HEK293T (cell line): ENCODE measurements around the gene AGPS.

Source experiments
- CTCF ChIA-PET: fragments of 350-600 bp; formaldehyde crosslinking; extraction: SDS; loops from one replicate; lab custom pipeline; 2021; ENCODE audit warnings: antibody characterized with exemption, inconsistent platforms; lab: Yijun Ruan, JAX
- POLR2A ChIA-PET: fragments of 350-600 bp; formaldehyde crosslinking; extraction: SDS; loops from one replicate; lab custom pipeline; 2020; ENCODE audit warnings: antibody characterized with exemption, inconsistent platforms; lab: Yijun Ruan, JAX
- DNase-seq: peaks from one replicate; pipeline ENCODE4 v3.0.0; 2012; ENCODE audit warnings: mixed read lengths; ENCODE audit errors: extremely low spot score
- ARNT ChIP-seq: fragments of 450-650 bp; IDR thresholded peaks from 2 replicates; pipeline ENCODE4 v1.6.1; 2017; ENCODE audit warnings: mild to moderate bottlenecking
- BHLHE40 ChIP-seq: fragments of 450-650 bp; IDR thresholded peaks from 2 replicates; pipeline ENCODE4 v1.6.1; 2016; ENCODE audit warnings: mild to moderate bottlenecking, moderate library complexity, borderline replicate concordance
- CTBP1 ChIP-seq: fragments of 450-650 bp; IDR thresholded peaks from 2 replicates; pipeline ENCODE4 v1.6.1; 2016; ENCODE audit warnings: borderline replicate concordance
- ELF4 ChIP-seq: fragments of 450-650 bp; IDR thresholded peaks from 2 replicates; pipeline ENCODE4 v1.6.1; 2017; ENCODE audit warnings: antibody characterized with exemption
- FOXA1 ChIP-seq: fragments of 450-650 bp; IDR thresholded peaks from 2 replicates; pipeline ENCODE4 v1.6.1; 2016; ENCODE audit warnings: mild to moderate bottlenecking
- FOXK2 ChIP-seq: fragments of 450-650 bp; IDR thresholded peaks from 2 replicates; pipeline ENCODE4 v1.6.1; 2016; ENCODE audit warnings: mild to moderate bottlenecking
- FOXM1 ChIP-seq: fragments of 450-650 bp; IDR thresholded peaks from 2 replicates; pipeline ENCODE4 v1.6.1; 2017; ENCODE audit warnings: mild to moderate bottlenecking, borderline replicate concordance
- HDGF ChIP-seq: fragments of 450-650 bp; IDR thresholded peaks from 2 replicates; pipeline ENCODE4 v1.6.1; 2017; ENCODE audit warnings: antibody characterized with exemption, borderline replicate concordance
- L3MBTL2 ChIP-seq: fragments of 450-650 bp; conservative IDR thresholded peaks from 2 replicates; pipeline ENCODE4 v1.6.1; 2016; ENCODE audit warnings: mild to moderate bottlenecking
- LEF1 ChIP-seq: fragments of 450-650 bp; IDR thresholded peaks from 2 replicates; pipeline ENCODE4 v1.6.1; 2017; ENCODE audit warnings: mild to moderate bottlenecking, borderline replicate concordance
- NFRKB ChIP-seq: fragments of 450-650 bp; IDR thresholded peaks from 2 replicates; pipeline ENCODE4 v1.6.1; 2016; ENCODE audit warnings: mild to moderate bottlenecking, moderate library complexity
- SP1 ChIP-seq: fragments of 450-650 bp; IDR thresholded peaks from 2 replicates; pipeline ENCODE4 v1.6.1; 2017
- SUZ12 ChIP-seq: fragments of 450-650 bp; IDR thresholded peaks from 2 replicates; pipeline ENCODE4 v1.6.1; 2016; ENCODE audit warnings: mild to moderate bottlenecking
- TARDBP ChIP-seq: fragments of 450-650 bp; IDR thresholded peaks from 2 replicates; pipeline ENCODE4 v1.6.1; 2016
- ZNF384 ChIP-seq: fragments of 450-650 bp; IDR thresholded peaks from 2 replicates; pipeline ENCODE4 v1.6.1; 2016
- TF ChIP-seq, protein P1 (sequence below): fragments of 450-650 bp; IDR thresholded peaks from 2 replicates; pipeline ENCODE4 v1.6.1; 2016

The AGPS gene

GRCh38 chr2:177489719-177490301 is 97.2 kb downstream of the AGPS start:
- CTCF ChIA-PET: interaction anchor here (0.6 to 1.5 kb wide), 11 partner anchors 9 to 274 kb away, joined by 3 to 9 read pairs (median 3); no protein-coding TSS in a partner anchor
- peak; percentile 22 for DNase-seq
- POLR2A ChIA-PET: no interaction called here
- TF ChIP-seq TARDBP (no peak), ZNF384 (no peak), FOXM1 (no peak), ELF4 (no peak), BHLHE40 (no peak), HDGF (no peak), SUZ12 (no peak), FOXA1 (no peak), SP1 (no peak), FOXK2 (no peak), L3MBTL2 (no peak), LEF1 (no peak), CTBP1 (no peak), ARNT (no peak), NFRKB (no peak)
- TF ChIP-seq, protein P1, sequence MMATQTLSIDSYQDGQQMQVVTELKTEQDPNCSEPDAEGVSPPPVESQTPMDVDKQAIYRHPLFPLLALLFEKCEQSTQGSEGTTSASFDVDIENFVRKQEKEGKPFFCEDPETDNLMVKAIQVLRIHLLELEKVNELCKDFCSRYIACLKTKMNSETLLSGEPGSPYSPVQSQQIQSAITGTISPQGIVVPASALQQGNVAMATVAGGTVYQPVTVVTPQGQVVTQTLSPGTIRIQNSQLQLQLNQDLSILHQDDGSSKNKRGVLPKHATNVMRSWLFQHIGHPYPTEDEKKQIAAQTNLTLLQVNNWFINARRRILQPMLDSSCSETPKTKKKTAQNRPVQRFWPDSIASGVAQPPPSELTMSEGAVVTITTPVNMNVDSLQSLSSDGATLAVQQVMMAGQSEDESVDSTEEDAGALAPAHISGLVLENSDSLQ: no peak

- no peak for DNase-seq
- CTCF ChIA-PET: no interaction called here
- POLR2A ChIA-PET: no interaction called here
- no peak for TF ChIP-seq ZNF384
- TF ChIP-seq FOXK2: no peak
- TF ChIP-seq, protein P1: no peak
- no peak for TF ChIP-seq ELF4
- no peak for TF ChIP-seq SP1
- no peak for TF ChIP-seq FOXA1
- no peak for TF ChIP-seq SUZ12
- no peak for TF ChIP-seq TARDBP
These were observed 103.4 kb downstream of the AGPS start for GRCh38 chr2:177495945-177496344.

DNA sequence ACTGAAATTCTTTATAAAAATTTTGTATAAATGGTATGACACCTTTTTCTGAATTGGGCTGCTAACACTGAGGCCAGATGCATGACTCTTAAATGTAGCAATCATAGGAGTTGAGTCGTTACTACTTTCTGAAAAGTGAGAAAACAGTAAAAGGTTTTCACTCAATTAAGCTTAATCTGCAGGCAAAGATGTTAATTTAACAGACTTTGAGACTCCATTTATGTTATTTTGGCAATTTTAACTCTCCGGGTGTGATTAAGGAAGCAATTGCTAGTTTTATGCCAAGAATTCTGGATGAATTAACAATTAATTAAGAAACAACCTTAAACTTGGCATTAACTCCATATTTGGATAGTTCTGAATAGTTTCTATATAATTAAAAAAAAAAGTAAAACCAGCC is 104.3 kb downstream of the AGPS start:
- ChIA-PET POLR2A (no interaction called here), CTCF (interaction anchor here (0.6 kb wide), 1 partner anchor 242 kb away, joined by 3 read pairs; no protein-coding TSS in a partner anchor)
- TF ChIP-seq ZNF384 (no peak), TARDBP (no peak), BHLHE40 (no peak), FOXM1 (no peak), L3MBTL2 (no peak), SUZ12 (no peak), CTBP1 (no peak), FOXA1 (no peak), ARNT (no peak), ELF4 (no peak)
- no peak for DNase-seq

- CTCF ChIA-PET: no interaction called here
- POLR2A ChIA-PET: no interaction called here
- no peak for TF ChIP-seq ARNT
- no peak for TF ChIP-seq SP1
- TF ChIP-seq SUZ12: no peak
- TF ChIP-seq BHLHE40: no peak
- TF ChIP-seq TARDBP: no peak
- no peak for TF ChIP-seq CTBP1
- TF ChIP-seq FOXM1: no peak
- TF ChIP-seq FOXK2: no peak
- no peak for TF ChIP-seq ELF4
- no peak for TF ChIP-seq NFRKB
- TF ChIP-seq L3MBTL2: no peak
- no peak for TF ChIP-seq LEF1
- TF ChIP-seq HDGF: no peak
- TF ChIP-seq ZNF384: no peak
- TF ChIP-seq, protein P1: no peak
- TF ChIP-seq FOXA1: no peak
These were observed 108.6 kb downstream of the AGPS start for GRCh38 chr2:177501186-177501585.

GRCh38 chr2:177506505-177506904 is 113.9 kb downstream of the AGPS start:
- DNase-seq: no peak
- CTCF ChIA-PET: no interaction called here
- no peak for TF ChIP-seq TARDBP
- TF ChIP-seq ELF4: no peak
- TF ChIP-seq LEF1: no peak
- no peak for TF ChIP-seq FOXM1
- TF ChIP-seq SP1: no peak
- TF ChIP-seq, protein P1: no peak
- TF ChIP-seq FOXA1: no peak
- TF ChIP-seq L3MBTL2: no peak
- no peak for TF ChIP-seq ZNF384
- TF ChIP-seq NFRKB: no peak
- no peak for TF ChIP-seq FOXK2
- TF ChIP-seq ARNT: no peak
- TF ChIP-seq SUZ12: no peak
- POLR2A ChIA-PET: no interaction called here

More at GRCh38 chr2:177501186-177501585, 108.6 kb downstream of the AGPS start:
- no peak for DNase-seq
